Measurements from ENCODE around the gene GPATCH4.
"Not testable (repeated sequence)": the region's sequence is repeated elsewhere in the genome, so short reads cannot be mapped to it uniquely, and the experiment has no call there.

Gene GPATCH4

DNA sequence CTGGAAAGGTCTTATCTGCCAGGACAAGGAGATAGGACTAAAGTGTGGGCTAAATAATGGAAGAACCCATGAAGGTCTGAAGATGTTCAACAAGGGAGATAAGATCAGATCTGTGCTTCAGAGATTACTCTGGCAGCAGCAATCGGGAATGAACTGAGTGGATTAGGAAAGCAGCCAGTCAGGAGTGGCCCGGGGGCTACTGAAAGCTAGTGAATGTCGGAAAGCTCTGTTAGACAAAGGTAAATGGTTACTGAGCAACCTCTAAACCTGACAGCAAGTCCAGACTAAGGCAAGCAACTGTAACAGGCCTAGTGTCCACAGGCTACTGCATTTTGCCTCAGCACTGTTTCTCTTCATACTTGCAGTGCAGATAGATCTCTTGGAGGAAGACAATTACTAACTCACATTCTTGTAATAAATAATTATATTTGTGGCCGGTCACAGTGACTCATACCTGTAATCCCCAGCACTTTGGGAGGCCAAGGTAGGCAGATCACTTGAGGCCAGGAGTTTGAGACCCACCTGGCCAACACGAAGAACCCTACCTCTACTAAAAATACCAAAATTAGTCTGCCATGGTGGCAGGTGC is 41.4 kb downstream of the GPATCH4 start:
- Mint-ChIP-seq H3K4me1 (ENCODE audit: low read depth) (no peaks in the 10 kb centered on the region), H3K4me3 (no peak overlapping the region), H3K27me3 (ENCODE audit: low read depth) (no peaks in the 10 kb centered on the region), H3K36me3 (ENCODE audit: low read depth) (peaks cover 6% of the 10 kb centered on the region), H3K9me3 (no peaks in the 10 kb centered on the region), H3K27ac (no peak overlapping the region)

GRCh38 chr1:156559086-156559796 is 42.0 kb downstream of the GPATCH4 start:
- peaks cover 6% of the 10 kb centered on the region for H3K36me3 Mint-ChIP-seq (ENCODE audit: low read depth)
- H3K9me3 Mint-ChIP-seq = no peaks in the 10 kb centered on the region
- no peaks in the 10 kb centered on the region for H3K27me3 Mint-ChIP-seq (ENCODE audit: low read depth)
- no peaks in the 10 kb centered on the region for H3K4me1 Mint-ChIP-seq (ENCODE audit: low read depth)
- H3K4me3 Mint-ChIP-seq = no peak overlapping the region
- H3K27ac Mint-ChIP-seq = no peak overlapping the region

GRCh38 chr1:156556354-156556753 is 44.9 kb downstream of the GPATCH4 start:
- Mint-ChIP-seq H3K36me3 (ENCODE audit: low read depth) (peaks cover 5% of the 10 kb centered on the region), H3K9me3 (no peaks in the 10 kb centered on the region), H3K27ac (no peak overlapping the region)

GRCh38 chr1:156555715-156556114 is 45.6 kb downstream of the GPATCH4 start:
- Mint-ChIP-seq H3K4me3 (no peak overlapping the region), H3K4me1 (ENCODE audit: low read depth) (peaks cover 4% of the 10 kb centered on the region), H3K36me3 (ENCODE audit: low read depth) (peaks cover 6% of the 10 kb centered on the region), H3K27ac (no peak overlapping the region), H3K9me3 (no peaks in the 10 kb centered on the region), H3K27me3 (ENCODE audit: low read depth) (no peaks in the 10 kb centered on the region)

More at GRCh38 chr1:156556354-156556753, 44.9 kb downstream of the GPATCH4 start:
- Mint-ChIP-seq H3K27me3 (ENCODE audit: low read depth) (no peaks in the 10 kb centered on the region), H3K4me1 (ENCODE audit: low read depth) (peaks cover 4% of the 10 kb centered on the region), H3K4me3 (no peak overlapping the region)

- no peak overlapping the region for H3K4me3 Mint-ChIP-seq
- H3K27ac Mint-ChIP-seq = no peak overlapping the region
- peaks cover 4% of the 10 kb centered on the region for H3K4me1 Mint-ChIP-seq (ENCODE audit: low read depth)
- H3K9me3 Mint-ChIP-seq = no peaks in the 10 kb centered on the region
- no peaks in the 10 kb centered on the region for H3K27me3 Mint-ChIP-seq (ENCODE audit: low read depth)
- peaks cover 7% of the 10 kb centered on the region for H3K36me3 Mint-ChIP-seq (ENCODE audit: low read depth)
Measured at GRCh38 chr1:156554971-156555370, 46.3 kb downstream of the GPATCH4 start.

DNA sequence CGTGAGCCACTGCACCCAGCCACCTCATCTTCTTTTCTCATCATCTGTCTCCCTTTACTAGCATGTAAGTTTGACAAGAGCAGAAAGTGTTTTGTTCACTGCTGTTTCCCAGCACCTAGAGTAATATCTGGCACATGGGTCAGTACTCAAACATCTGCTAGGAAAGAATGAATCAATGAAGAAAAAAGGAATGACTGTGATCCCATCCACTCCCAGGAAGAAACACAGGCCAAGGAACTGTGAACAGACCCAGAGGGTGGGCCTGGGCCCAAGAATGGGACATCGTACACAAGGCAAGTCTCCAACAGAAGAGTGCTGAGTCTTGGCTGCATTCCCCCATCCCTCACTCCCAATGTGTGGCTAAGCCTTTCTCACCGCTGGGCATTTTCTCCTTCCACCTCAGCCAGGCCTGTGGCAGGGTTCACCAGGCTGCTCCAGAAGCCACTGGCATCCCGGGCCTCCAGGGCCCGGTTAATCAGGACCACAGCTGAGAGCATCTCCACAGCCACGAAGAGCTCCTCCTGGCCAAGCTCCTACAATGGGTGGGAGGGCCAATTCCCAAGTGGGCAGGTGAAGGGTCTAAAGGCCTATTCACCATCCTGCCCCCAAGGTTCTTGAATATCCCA is 47.3 kb downstream of the GPATCH4 start:
- H3K27ac Mint-ChIP-seq = no peak overlapping the region

GRCh38 chr1:156552937-156553336 is 48.3 kb downstream of the GPATCH4 start:
- not testable (repeated sequence) for H3K4me3 Mint-ChIP-seq; H3K36me3 Mint-ChIP-seq (ENCODE audit: low read depth); H3K27me3 Mint-ChIP-seq (ENCODE audit: low read depth)

More for the DNA sequence above, 47.3 kb downstream of the GPATCH4 start:
- Mint-ChIP-seq H3K4me3 (no peak overlapping the region), H3K27me3 (ENCODE audit: low read depth) (no peaks in the 10 kb centered on the region), H3K9me3 (no peaks in the 10 kb centered on the region), H3K36me3 (ENCODE audit: low read depth) (peaks cover 7% of the 10 kb centered on the region), H3K4me1 (ENCODE audit: low read depth) (peaks cover 4% of the 10 kb centered on the region)

GRCh38 chr1:156552518-156552917 is 48.8 kb downstream of the GPATCH4 start:
- Mint-ChIP-seq H3K36me3 (ENCODE audit: low read depth) (peaks cover 9% of the 10 kb centered on the region), H3K9me3 (no peaks in the 10 kb centered on the region), H3K27ac (no peak overlapping the region), H3K27me3 (ENCODE audit: low read depth) (no peaks in the 10 kb centered on the region), H3K4me1 (ENCODE audit: low read depth) (peaks cover 4% of the 10 kb centered on the region), H3K4me3 (no peak overlapping the region)

More at GRCh38 chr1:156552937-156553336, 48.3 kb downstream of the GPATCH4 start:
- not testable (repeated sequence) for H3K9me3 Mint-ChIP-seq; H3K4me1 Mint-ChIP-seq (ENCODE audit: low read depth); H3K27ac Mint-ChIP-seq

DNA sequence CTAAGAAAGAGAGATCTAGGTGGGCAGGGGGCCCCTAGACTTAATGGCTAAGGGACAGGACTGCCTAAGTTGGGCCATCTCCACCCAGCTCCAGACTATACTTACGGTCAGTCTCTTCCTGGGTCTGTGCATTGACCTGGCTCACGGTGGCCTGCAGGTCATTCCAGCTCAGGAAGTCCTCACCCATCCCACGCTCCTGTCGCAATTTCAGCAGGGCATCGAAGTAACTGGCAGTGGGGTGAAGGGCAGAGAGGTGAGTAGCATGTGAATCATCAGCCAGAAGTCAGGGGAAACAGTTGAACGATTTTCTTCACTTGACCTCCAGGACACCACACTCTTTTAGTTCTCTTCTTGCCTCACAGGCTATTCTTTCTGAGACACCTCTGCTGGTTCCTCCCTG is 49.4 kb downstream of the GPATCH4 start:
- Mint-ChIP-seq H3K27ac (no peak overlapping the region), H3K27me3 (ENCODE audit: low read depth) (no peaks in the 10 kb centered on the region), H3K36me3 (ENCODE audit: low read depth) (peaks cover 10% of the 10 kb centered on the region), H3K4me1 (ENCODE audit: low read depth) (peaks cover 4% of the 10 kb centered on the region), H3K9me3 (no peaks in the 10 kb centered on the region), H3K4me3 (no peak overlapping the region)

DNA sequence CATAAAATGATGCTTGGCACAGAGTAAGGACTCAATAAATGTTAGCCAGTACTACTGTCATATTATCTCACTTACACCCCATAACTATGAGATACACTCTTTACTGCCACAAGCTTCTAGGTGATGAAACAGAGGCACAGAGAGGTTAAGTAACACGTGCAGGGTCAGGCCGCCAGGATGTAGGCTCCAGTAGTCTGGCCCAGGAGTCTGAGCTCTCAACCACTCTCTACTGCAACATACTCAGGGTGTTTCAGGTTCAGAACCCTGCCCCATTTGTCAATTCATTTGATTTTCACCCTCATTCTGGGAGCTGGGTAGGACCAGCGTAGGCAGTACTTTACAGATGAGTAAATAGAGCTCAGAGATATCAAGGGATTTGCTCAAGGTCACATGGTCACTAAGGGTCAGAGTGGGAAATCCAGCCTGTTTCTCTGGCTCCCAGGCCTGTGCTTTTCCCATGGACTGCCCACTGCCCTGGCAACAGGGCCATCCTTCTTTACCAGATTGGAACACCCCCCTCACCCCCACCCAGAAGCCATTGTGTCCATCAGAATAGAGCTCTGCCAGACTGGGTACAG is 50.1 kb downstream of the GPATCH4 start:
- H3K4me3 Mint-ChIP-seq = no peak overlapping the region
- H3K27ac Mint-ChIP-seq = no peak overlapping the region
- no peaks in the 10 kb centered on the region for H3K27me3 Mint-ChIP-seq (ENCODE audit: low read depth)
- peaks cover 4% of the 10 kb centered on the region for H3K4me1 Mint-ChIP-seq (ENCODE audit: low read depth)
- peaks cover 10% of the 10 kb centered on the region for H3K36me3 Mint-ChIP-seq (ENCODE audit: low read depth)
- no peaks in the 10 kb centered on the region for H3K9me3 Mint-ChIP-seq

DNA sequence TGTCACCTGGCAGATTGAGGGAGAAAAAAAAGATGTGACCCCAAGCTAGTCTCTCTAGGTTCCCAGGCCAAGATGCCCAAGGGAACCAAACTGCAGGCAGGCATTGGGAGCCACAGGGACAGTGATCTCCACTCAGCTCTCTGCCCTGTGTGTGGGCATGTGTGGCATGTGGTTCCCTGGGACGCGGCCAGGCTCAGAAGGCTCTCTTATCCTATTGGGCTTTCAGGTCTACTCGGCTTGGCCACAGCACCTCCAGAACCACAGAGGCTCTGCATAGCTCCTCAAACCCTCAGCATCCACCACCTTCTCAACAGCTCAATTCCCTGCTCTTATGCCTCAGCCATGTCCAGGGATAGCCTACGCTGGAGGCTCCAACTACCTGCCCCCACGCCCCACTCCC is 50.9 kb downstream of the GPATCH4 start:
- H3K27me3 Mint-ChIP-seq (ENCODE audit: low read depth) = no peaks in the 10 kb centered on the region
- H3K27ac Mint-ChIP-seq = no peak overlapping the region
- no peaks in the 10 kb centered on the region for H3K9me3 Mint-ChIP-seq
- peaks cover 10% of the 10 kb centered on the region for H3K36me3 Mint-ChIP-seq (ENCODE audit: low read depth)
- H3K4me1 Mint-ChIP-seq (ENCODE audit: low read depth) = peaks cover 4% of the 10 kb centered on the region
- no peak overlapping the region for H3K4me3 Mint-ChIP-seq

DNA sequence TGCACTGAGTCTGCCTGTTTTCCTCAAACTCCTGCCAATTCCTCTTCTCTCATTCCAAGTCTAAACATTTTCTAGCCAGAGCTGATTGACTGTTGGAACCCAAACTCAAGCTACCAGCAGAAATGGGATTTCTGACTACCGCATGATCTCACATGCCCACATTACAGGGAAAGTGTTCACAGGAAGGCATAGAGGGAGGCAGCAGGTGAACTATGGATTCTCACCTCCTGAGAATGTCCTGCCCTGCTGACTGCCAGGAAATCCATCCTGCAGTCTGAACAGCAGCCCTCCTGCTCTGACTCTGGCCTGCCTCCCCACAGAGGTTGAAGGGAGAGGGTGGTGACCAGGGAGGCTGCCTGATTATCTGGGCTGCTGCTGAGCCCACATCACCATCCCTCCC is 51.4 kb downstream of the GPATCH4 start:
- no peaks in the 10 kb centered on the region for H3K9me3 Mint-ChIP-seq
- peaks cover 10% of the 10 kb centered on the region for H3K36me3 Mint-ChIP-seq (ENCODE audit: low read depth)
- H3K4me3 Mint-ChIP-seq = no peak overlapping the region
- H3K27me3 Mint-ChIP-seq (ENCODE audit: low read depth) = no peaks in the 10 kb centered on the region
- H3K4me1 Mint-ChIP-seq (ENCODE audit: low read depth) = peaks cover 4% of the 10 kb centered on the region
- no peak overlapping the region for H3K27ac Mint-ChIP-seq

GRCh38 chr1:156549390-156549789 is 51.9 kb downstream of the GPATCH4 start:
- H3K4me1 Mint-ChIP-seq (ENCODE audit: low read depth) = peaks cover 4% of the 10 kb centered on the region
- H3K27ac Mint-ChIP-seq = no peak overlapping the region
- H3K9me3 Mint-ChIP-seq = no peaks in the 10 kb centered on the region
- H3K4me3 Mint-ChIP-seq = no peak overlapping the region
- no peaks in the 10 kb centered on the region for H3K27me3 Mint-ChIP-seq (ENCODE audit: low read depth)
- peaks cover 10% of the 10 kb centered on the region for H3K36me3 Mint-ChIP-seq (ENCODE audit: low read depth)

DNA sequence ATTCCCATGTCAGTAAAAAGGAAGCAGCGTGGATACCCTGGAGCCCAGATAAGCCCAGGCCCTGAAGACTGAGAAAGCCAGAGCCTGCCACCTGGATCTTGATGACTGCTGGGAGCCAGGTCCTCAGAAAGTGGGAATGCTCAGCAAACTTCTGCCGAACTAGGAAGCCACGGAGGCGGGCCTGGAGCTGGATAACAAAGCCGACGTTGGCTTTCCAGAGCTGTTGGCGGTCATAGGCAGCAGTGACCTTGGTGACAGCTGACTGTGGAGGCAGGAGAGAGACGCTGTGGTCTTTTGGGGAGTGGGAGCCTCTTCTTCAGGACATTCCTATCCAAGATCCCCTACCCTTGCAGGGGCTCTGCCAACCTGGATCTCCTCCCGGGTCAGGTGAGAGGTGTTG is 53.3 kb downstream of the GPATCH4 start:
- Mint-ChIP-seq H3K27me3 (ENCODE audit: low read depth) (no peaks in the 10 kb centered on the region), H3K36me3 (ENCODE audit: low read depth) (peaks cover 9% of the 10 kb centered on the region)

DNA sequence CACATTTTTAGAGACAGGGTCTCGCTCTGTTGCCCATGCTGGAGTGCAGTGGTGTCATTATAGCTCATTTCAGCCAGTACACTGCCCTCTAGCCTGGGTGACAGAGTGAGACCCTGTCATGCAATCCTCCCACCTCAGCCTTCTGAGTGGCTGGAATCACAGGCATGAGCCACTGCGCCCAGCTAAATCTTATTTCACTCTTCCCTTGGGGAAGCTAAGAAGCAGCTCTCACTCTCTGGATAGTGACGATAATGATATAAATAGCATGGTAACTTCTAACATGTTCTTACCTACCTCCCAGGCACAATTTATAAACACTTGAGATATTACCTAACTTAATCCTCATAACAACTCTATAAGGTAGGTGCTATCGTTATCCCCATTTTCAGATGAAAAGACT is 53.8 kb downstream of the GPATCH4 start:
- no peaks in the 10 kb centered on the region for H3K27me3 Mint-ChIP-seq (ENCODE audit: low read depth)
- H3K4me1 Mint-ChIP-seq (ENCODE audit: low read depth) = no peaks in the 10 kb centered on the region
- H3K9me3 Mint-ChIP-seq = no peaks in the 10 kb centered on the region
- no peak overlapping the region for H3K27ac Mint-ChIP-seq
- H3K36me3 Mint-ChIP-seq (ENCODE audit: low read depth) = peaks cover 7% of the 10 kb centered on the region
- H3K4me3 Mint-ChIP-seq = no peak overlapping the region

More for the DNA sequence above, 53.3 kb downstream of the GPATCH4 start:
- Mint-ChIP-seq H3K4me3 (no peak overlapping the region), H3K9me3 (no peaks in the 10 kb centered on the region), H3K27ac (no peak overlapping the region), H3K4me1 (ENCODE audit: low read depth) (no peaks in the 10 kb centered on the region)

Data from T-helper 1 cell treated with Interleukin-12 subunit alpha and Interleukin-12 subunit beta and Interleukin-4 antibody, amounts not matched to agents 30 μg/mL and 1 μg/mL, for 36 hours (primary cell).